Measurements from ENCODE around the gene EGFR. TPM values are rescaled to one million over a fixed set of nuclear protein-coding genes. Genes with fewer than 3 reads are reported as not detected.

EGFR gene
- total RNA-seq, 1 donor from 2014 or later: not detected

DNA sequence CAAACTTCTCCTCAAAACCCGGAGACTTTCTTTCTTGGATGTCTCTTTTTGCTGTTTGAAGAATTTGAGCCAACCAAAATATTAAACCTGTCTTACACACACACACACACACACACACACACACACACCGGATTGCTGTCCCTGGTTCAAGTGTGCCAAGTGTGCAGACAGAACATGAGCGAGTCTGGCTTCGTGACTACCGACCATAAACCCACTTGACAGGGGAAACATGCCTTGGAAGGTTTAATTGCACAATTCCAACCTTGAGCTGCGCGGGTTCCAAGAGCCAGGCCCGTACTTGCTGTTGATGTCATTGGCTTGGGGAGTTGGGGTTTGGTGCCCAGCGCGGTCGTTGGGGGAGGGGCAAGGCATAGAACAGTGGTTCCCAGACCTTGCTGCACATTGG lies 1.7 kb downstream of the EGFR start:
- no peak overlapping the region for H3K27ac Mint-ChIP-seq
- intact Hi-C loops (cut with micrococcal nuclease): no loop called here
- peaks cover 71% of the 10 kb centered on the region for H3K27me3 Mint-ChIP-seq
- H3K36me3 Mint-ChIP-seq (ENCODE audit: low read depth): no peaks in the 10 kb centered on the region
- H3K9me3 Mint-ChIP-seq: no peaks in the 10 kb centered on the region
- no peak overlapping the region for H3K4me3 Mint-ChIP-seq
- DNase-seq: no peak
- H3K4me1 Mint-ChIP-seq: no peaks in the 10 kb centered on the region

DNA sequence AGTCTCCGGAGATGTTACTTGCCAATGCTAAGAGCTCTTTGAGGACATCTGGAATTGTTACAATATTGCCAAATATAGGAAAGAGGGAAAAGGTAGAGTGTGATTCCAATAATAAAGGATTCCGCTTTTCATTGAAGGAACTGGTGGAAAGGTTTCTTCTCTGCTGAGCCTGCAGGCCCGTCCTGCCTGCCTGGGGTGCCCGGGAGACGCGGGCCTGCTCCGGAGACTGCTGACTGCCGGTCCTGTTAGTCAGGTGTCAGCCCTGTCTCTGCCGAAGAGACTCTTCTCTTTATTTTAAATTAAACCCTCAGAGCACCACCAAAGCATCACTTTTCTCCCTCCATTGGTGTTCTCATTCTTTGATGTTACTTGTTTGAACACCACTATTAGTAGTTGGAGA lies 2.2 kb downstream of the EGFR start:
- Mint-ChIP-seq H3K4me1 (no peaks in the 10 kb centered on the region), H3K27me3 (peaks cover 66% of the 10 kb centered on the region), H3K4me3 (peak overlapping the region; percentile 25), H3K36me3 (ENCODE audit: low read depth) (no peaks in the 10 kb centered on the region), H3K9me3 (no peaks in the 10 kb centered on the region), H3K27ac (no peak overlapping the region)
- intact Hi-C loops (cut with micrococcal nuclease): no loop called here
- DNase-seq: no peak

DNA sequence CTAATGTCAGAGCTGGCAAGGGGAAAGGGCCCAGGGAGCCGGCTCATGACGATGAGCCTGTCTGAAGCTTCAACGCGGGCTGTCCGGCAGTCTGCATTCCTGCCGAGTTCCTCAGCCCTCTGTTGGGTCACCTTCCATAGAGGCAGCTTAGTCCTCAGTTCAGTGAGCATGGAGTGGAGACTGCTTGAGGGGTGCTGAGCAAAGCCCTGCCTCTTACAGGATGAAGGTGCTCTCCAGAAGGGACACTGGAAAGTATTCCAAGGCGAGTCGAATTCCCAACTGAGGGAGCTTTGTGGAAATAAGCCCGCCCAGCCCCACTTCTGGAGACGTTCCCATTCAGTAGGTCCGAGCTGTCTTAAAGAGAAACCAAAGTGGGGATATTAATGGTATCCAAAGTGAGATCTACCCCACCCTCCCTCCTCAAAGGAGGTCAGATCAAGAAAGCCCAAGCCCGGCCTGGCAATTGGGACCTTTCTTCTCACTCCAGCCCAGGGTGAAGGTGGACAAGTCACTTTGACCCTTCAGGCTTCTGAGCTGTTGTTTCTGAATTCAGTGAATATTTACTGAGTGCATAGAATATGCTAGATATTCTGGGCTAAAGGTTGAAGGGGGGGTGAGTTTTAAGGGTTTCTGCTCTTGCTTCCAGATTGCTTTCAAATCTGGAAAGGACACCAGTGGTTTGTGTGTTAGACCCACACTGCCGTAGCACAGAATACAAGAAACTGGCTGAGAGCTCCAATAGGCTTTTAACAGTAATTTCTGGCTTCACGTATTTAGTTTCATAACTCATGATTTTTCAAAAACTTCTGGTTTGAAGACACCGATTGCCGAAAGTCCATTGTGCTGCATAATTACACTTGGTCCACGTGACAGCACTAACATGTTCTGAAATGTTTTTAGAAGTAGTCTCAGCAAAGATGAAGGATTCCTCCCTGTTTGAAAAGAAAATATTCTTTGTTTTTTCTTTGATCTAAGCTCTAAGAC lies 3.5 kb downstream of the EGFR start:
- Mint-ChIP-seq H3K9me3 (no peaks in the 10 kb centered on the region), H3K4me3 (no peak overlapping the region), H3K36me3 (ENCODE audit: low read depth) (no peaks in the 10 kb centered on the region), H3K27me3 (peaks cover 56% of the 10 kb centered on the region), H3K4me1 (no peaks in the 10 kb centered on the region), H3K27ac (no peak overlapping the region)
- no peak for DNase-seq
- intact Hi-C loops (cut with micrococcal nuclease): no loop called here

DNA sequence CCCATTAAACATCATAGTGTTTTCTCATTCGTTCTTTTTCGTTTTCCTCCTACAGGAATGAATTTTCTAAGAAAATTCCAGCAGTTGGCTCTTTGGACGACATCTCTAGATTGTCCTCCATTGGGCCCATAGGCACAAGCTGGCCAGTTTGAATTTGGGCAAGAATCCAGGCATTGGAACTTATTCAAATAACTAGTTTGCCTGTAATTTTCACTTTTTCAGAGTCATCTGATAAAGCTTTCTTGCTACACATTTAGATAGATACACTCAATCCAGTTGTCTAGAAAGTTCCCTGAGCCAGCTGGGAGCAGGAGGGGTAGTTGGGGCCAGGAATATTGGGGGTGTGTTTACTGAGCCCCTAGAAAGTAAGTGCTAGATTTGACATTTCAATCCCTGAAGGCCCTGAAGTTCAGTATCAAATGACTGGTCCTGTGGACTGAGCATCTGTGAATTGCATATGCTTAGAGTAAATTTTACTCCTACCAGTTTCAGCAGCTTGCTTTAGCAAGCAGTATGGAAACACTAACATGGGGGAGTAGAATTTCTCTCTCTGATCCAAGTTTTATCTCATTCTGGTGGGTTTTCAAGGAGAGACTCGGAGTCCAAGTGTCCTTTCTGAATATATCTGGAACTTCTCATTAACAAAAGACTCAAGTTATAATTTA lies 5.2 kb downstream of the EGFR start:
- no peaks in the 10 kb centered on the region for H3K9me3 Mint-ChIP-seq
- H3K4me3 Mint-ChIP-seq: no peak overlapping the region
- intact Hi-C loops (cut with micrococcal nuclease): no loop called here
- H3K27me3 Mint-ChIP-seq: peaks cover 46% of the 10 kb centered on the region
- no peak overlapping the region for H3K27ac Mint-ChIP-seq
- no peak for DNase-seq
- no peaks in the 10 kb centered on the region for H3K4me1 Mint-ChIP-seq
- H3K36me3 Mint-ChIP-seq (ENCODE audit: low read depth): no peaks in the 10 kb centered on the region

DNA sequence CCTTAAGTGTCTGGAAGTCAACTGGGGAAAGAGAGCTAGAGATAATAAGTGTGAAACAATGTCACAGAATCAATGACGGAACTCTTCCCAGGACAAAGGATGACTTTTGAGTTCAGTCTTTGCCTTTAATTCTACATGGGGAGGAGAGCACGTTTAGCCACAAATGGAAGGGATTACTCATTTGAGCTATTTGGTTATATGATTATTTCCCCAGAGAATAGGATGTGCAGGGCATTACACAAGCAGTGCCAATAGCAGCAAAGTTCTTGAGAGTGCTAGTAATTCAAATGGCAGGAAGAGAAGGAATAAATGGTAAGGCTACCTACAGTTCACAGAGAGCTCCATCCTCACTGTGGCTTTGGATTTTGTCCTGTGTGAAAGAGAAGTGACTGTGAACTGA lies 6.0 kb downstream of the EGFR start:
- no peaks in the 10 kb centered on the region for H3K4me1 Mint-ChIP-seq
- no peak overlapping the region for H3K4me3 Mint-ChIP-seq
- no peak overlapping the region for H3K27ac Mint-ChIP-seq
- peaks cover 48% of the 10 kb centered on the region for H3K27me3 Mint-ChIP-seq
- H3K9me3 Mint-ChIP-seq: no peaks in the 10 kb centered on the region
- intact Hi-C loops (cut with micrococcal nuclease): no loop called here
- H3K36me3 Mint-ChIP-seq (ENCODE audit: low read depth): no peaks in the 10 kb centered on the region
- no peak for DNase-seq

DNA sequence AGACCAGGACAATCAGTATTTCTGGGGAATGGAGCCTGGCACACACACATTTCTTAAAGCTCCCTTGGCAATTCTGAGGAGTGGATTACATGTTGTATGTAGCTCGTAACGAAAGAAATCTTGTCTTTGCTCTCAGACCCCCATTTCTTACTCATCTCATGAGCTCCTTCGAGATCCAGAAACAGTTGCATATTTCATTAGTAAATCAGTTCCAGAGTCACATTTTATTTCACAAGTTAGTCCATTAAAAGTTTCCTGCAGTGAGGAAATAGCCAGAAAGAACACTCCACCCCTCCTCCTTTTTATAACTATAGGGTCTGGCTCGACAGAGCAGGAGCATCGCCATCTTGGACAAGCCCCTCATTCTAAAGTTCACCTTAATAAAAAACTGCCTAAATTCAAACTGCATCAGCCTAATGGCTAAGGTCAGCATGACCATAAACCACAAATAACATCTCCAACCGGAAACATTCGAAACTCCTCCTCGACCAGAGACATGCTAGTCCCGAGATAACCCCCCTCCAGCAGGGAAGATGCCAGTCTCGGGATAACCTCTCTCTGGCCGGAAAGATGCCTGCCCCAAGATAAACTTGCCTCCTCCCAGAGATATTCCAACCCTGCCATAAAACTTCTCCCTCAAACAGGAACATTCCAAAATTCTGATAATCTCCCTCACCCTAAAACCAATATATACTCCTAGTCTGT lies 7.4 kb downstream of the EGFR start:
- Mint-ChIP-seq H3K9me3 (no peaks in the 10 kb centered on the region), H3K4me3 (no peak overlapping the region), H3K27me3 (peaks cover 44% of the 10 kb centered on the region), H3K4me1 (no peaks in the 10 kb centered on the region), H3K27ac (no peak overlapping the region), H3K36me3 (ENCODE audit: low read depth) (no peaks in the 10 kb centered on the region)
- intact Hi-C loops (cut with micrococcal nuclease): no loop called here
- no peak for DNase-seq

DNA sequence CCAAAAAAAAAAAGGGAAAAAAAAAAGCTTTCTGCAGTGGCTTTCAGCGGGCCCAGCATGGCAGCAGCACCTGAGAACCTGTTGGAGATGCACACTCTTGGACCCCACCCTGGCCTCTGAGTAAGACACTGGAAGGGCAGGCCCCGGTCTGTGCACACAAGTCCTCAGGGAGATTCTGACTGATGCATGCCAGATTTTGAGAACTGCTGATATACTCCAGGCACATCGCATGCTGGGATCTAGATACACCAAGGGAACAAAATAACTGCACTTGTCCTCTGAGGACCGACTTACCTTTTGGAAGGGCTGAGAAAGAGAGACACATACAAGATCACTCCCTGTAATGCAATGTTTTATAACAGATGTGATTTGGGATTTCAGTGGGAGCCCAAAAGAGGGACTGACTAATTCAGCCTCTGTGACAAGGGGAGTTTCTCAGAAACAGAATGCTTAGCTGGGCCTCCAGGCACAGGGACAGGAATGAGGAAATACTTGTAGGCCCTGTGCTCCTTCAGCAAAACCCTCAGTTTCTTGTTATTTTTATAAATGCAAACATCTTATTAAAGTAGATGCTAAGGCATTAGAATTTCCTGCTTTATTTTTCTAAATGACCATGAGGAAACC lies 8.2 kb downstream of the EGFR start:
- DNase-seq: no peak
- peaks cover 39% of the 10 kb centered on the region for H3K27me3 Mint-ChIP-seq
- intact Hi-C loops (cut with micrococcal nuclease): no loop called here
- H3K27ac Mint-ChIP-seq: no peak overlapping the region
- H3K4me1 Mint-ChIP-seq: no peaks in the 10 kb centered on the region
- no peak overlapping the region for H3K4me3 Mint-ChIP-seq
- H3K9me3 Mint-ChIP-seq: no peaks in the 10 kb centered on the region
- H3K36me3 Mint-ChIP-seq (ENCODE audit: low read depth): no peaks in the 10 kb centered on the region

DNA sequence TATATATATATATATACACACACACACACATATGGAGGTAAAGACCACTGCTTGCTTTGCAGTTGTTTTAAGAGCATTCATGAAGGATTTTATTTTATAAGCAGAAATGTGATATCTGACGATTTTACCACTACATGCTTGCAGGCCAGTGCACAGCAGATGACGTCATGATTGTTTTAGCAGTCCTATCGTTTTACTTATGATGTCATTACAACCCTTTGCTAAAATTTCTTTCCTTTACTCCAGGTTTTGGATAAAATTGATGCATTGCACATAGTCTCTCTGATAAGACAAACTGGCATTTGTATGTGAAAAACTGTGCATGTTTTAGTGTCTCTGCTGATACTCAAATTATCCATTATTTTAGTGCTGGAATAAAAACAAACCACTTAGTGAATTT lies 9.2 kb downstream of the EGFR start:
- Mint-ChIP-seq H3K9me3 (no peaks in the 10 kb centered on the region), H3K27me3 (peaks cover 31% of the 10 kb centered on the region), H3K4me3 (no peak overlapping the region), H3K27ac (no peak overlapping the region), H3K36me3 (ENCODE audit: low read depth) (no peaks in the 10 kb centered on the region), H3K4me1 (no peaks in the 10 kb centered on the region)
- intact Hi-C loops (cut with micrococcal nuclease): no loop called here
- no peak for DNase-seq

DNA sequence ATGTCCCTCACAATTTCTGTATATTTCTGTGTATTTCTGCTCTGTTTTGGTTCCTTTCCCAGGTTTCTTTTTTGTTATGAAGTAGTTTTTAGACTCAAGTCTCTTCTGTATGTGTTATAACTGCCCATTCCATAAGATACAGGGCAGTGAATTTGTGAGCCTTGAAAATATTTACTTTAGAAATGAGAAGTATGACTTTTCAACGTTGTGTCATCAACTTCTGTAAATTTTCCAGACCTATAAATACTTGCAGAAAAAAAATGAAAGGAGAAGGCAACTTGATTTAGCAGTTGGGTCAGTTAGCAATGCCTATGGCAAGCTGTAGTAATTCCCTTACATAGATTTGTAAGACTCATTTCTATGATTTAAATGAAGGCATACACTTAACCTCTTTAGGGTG lies 11.5 kb downstream of the EGFR start:
- Mint-ChIP-seq H3K27ac (no peak overlapping the region), H3K9me3 (no peaks in the 10 kb centered on the region), H3K27me3 (peaks cover 15% of the 10 kb centered on the region), H3K4me1 (no peaks in the 10 kb centered on the region), H3K4me3 (no peak overlapping the region), H3K36me3 (ENCODE audit: low read depth) (no peaks in the 10 kb centered on the region)
- intact Hi-C loops (cut with micrococcal nuclease): no loop called here
- DNase-seq: no peak

DNA sequence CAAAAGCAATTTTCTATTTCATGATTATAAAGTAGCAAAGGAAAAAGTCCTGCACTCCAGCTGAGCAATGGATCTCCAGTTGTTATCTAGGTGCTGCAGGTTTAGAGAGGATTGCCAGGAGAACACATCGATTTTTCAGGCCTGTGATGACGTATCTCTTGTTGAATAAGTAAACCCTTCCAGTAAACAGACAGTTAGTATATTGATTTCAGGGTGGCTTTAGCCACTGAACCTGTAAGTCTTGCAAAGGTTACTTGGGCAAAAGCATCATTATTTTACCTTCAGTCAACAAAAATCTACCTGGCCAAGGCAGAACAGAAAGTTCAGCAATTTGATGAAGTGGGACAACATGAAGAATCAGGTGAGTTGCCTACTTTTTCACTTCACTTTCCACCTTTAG lies 12.3 kb downstream of the EGFR start:
- Mint-ChIP-seq H3K4me3 (no peak overlapping the region), H3K27ac (no peak overlapping the region), H3K36me3 (ENCODE audit: low read depth) (no peaks in the 10 kb centered on the region), H3K27me3 (peaks cover 15% of the 10 kb centered on the region), H3K9me3 (no peaks in the 10 kb centered on the region), H3K4me1 (no peaks in the 10 kb centered on the region)
- no peak for DNase-seq
- intact Hi-C loops (cut with micrococcal nuclease): no loop called here

DNA sequence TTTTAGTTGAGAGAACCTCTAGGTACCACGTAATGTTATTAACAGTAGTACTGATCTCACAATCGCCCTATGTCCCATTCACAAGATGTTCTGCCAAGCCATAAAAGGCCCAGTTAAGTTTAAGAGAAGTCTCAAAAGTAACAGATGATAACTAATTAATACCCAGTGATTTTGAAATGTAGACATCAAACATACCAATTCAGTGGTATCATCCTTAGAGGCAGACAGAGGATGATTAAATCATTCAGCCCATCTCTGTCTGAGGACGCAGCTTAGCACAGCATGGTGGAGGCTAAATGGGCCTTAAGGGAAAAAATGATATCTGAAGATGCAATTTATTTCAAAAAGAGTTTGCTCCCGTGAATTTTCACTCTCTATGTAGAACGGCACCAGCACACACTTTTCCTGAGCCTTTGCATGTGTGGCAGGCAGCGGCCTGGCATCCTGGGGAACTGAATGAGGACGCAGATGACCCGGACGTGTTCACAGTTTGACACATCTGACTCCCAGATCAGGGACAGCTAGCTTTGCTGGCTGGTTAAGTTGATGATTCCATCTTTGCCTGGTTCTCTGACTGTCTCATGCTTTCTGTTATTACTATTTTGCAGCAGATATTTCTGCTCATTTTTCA lies 13.4 kb downstream of the EGFR start:
- intact Hi-C loops (cut with micrococcal nuclease): no loop called here
- Mint-ChIP-seq H3K36me3 (ENCODE audit: low read depth) (no peaks in the 10 kb centered on the region), H3K27ac (no peak overlapping the region), H3K27me3 (peaks cover 13% of the 10 kb centered on the region), H3K4me1 (no peaks in the 10 kb centered on the region), H3K9me3 (no peaks in the 10 kb centered on the region), H3K4me3 (no peak overlapping the region)
- no peak for DNase-seq

DNA sequence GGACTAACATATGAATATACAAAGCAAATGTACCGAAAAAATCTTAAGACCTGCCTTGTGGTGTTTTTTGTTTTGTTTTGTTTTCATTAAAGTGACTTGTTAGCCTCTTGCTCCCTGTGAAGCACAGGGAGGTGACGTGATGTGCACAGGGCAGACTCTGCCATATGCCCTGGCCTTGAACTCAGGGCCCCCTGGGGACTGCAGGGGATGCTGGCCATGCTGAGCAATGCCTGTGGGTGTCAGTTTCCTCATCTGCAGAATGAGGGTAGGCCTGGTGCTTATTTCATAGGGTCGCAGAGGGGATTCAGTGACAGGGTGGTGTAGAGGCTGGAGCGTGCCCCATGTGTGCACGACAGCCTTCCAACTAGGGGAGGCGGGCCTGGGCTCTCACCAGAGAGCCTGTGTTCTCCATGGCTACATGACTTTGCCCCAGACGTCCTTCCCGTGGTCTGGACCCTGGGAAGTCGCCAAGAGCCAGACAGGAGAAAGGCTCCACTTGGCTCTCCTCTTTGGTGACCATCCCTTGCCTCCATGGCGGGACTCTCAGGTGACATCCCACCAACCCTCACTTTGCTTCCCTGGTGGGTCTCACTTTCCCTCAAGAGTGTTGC lies 14.5 kb downstream of the EGFR start:
- no peaks in the 10 kb centered on the region for H3K9me3 Mint-ChIP-seq
- H3K36me3 Mint-ChIP-seq (ENCODE audit: low read depth): no peaks in the 10 kb centered on the region
- intact Hi-C loops (cut with micrococcal nuclease): no loop called here

DNA sequence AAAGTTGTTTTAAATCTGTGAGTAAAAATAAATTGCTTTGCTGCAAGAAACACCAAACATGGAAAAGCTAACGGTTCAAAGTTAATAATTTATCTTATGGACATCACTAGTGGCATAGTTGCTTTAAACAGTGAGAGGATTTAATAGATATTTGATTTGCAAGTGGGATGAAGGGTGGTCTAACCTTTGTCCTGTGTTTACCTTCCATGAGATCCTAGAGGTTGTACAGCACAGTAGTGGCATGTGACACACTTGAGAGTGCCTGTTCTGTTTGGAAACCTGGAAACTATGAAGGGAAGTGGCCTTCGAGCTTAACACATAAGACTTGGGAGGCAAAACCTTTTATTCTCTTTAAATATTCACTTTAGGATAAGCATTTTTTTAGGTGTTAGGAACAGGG lies 16.0 kb downstream of the EGFR start:
- Mint-ChIP-seq H3K27me3 (peaks cover 9% of the 10 kb centered on the region), H3K36me3 (ENCODE audit: low read depth) (no peaks in the 10 kb centered on the region), H3K4me1 (no peaks in the 10 kb centered on the region), H3K27ac (no peak overlapping the region), H3K4me3 (no peak overlapping the region), H3K9me3 (no peaks in the 10 kb centered on the region)
- intact Hi-C loops (cut with micrococcal nuclease): no loop called here
- DNase-seq: no peak

More for the DNA sequence above, 14.5 kb downstream of the EGFR start:
- Mint-ChIP-seq H3K4me3 (no peak overlapping the region), H3K27ac (no peak overlapping the region), H3K4me1 (no peaks in the 10 kb centered on the region), H3K27me3 (peaks cover 11% of the 10 kb centered on the region)
- DNase-seq: no peak

Data from activated CD4-positive, alpha-beta T cell treated with anti-CD3 and anti-CD28 coated beads, Interleukin-2, amount 10 ng/mL, durations not matched to agents 24 days and 14 days (primary cell).